ENCODE data around the gene PDLIM7.

PDLIM7 gene

GRCh38 chr5:177479774-177480173 lies 17.6 kb downstream of the PDLIM7 start:
- no peak for TF ChIP-seq CTCF (IDR thresholded peaks at IDR 0.05)
- H3K9me3 ChIP-seq (ENCODE audit: control insufficient read depth, low read length) = no peaks in the 10 kb centered on the region
- H3K27me3 ChIP-seq (ENCODE audit: control insufficient read depth, insufficient read depth, low read length) = no peaks in the 10 kb centered on the region
- no peaks in the 10 kb centered on the region for H3K79me2 ChIP-seq
- peaks cover 2% of the 10 kb centered on the region for H3K36me3 ChIP-seq (ENCODE audit: control insufficient read depth, insufficient read depth, low read length)
- peak overlapping the region; percentile 99 for H3K27ac ChIP-seq
- no peak overlapping the region for H3K4me3 ChIP-seq (ENCODE audit: low read depth, low read length)
- H3K4me2 ChIP-seq (ENCODE audit: low read length) = no peak overlapping the region
- peaks cover 31% of the 10 kb centered on the region for H3K4me1 ChIP-seq
- peak overlapping the region; percentile 41 for H3K9ac ChIP-seq
- peak overlapping the region; percentile 82 for H2AFZ ChIP-seq

- Histone ChIP-seq H3K27me3 (ENCODE audit: control insufficient read depth, insufficient read depth, low read length) (no peaks in the 10 kb centered on the region), H3K4me2 (ENCODE audit: low read length) (peak overlapping the region; percentile 28), H3K4me1 (peaks cover 33% of the 10 kb centered on the region), H3K9me3 (ENCODE audit: control insufficient read depth, low read length) (no peaks in the 10 kb centered on the region), H2AFZ (peak overlapping the region; percentile 82), H3K79me2 (no peaks in the 10 kb centered on the region), H3K27ac (peak overlapping the region; percentile 99), H3K4me3 (ENCODE audit: low read depth, low read length) (no peak overlapping the region), H3K9ac (peak overlapping the region; percentile 41), H3K36me3 (ENCODE audit: control insufficient read depth, insufficient read depth, low read length) (peaks cover 2% of the 10 kb centered on the region)
- no peak for TF ChIP-seq CTCF (IDR thresholded peaks at IDR 0.05)
Observed at GRCh38 chr5:177478711-177479646, 18.4 kb downstream of the PDLIM7 start.

GRCh38 chr5:177477701-177478477 lies 19.5 kb downstream of the PDLIM7 start:
- no peak for TF ChIP-seq CTCF (IDR thresholded peaks at IDR 0.05)
- Histone ChIP-seq H2AFZ (no peak overlapping the region), H3K4me1 (peaks cover 33% of the 10 kb centered on the region), H3K27me3 (ENCODE audit: control insufficient read depth, insufficient read depth, low read length) (no peaks in the 10 kb centered on the region), H3K27ac (peak overlapping the region; percentile 99), H3K36me3 (ENCODE audit: control insufficient read depth, insufficient read depth, low read length) (peaks cover 2% of the 10 kb centered on the region), H3K4me2 (ENCODE audit: low read length) (no peak overlapping the region), H3K9me3 (ENCODE audit: control insufficient read depth, low read length) (no peaks in the 10 kb centered on the region), H3K79me2 (no peaks in the 10 kb centered on the region), H3K9ac (no peak overlapping the region), H3K4me3 (ENCODE audit: low read depth, low read length) (no peak overlapping the region)

GRCh38 chr5:177476531-177477233 lies 20.7 kb downstream of the PDLIM7 start:
- H3K27ac ChIP-seq = peak overlapping the region; percentile 47
- peaks cover 2% of the 10 kb centered on the region for H3K36me3 ChIP-seq (ENCODE audit: control insufficient read depth, insufficient read depth, low read length)
- no peaks in the 10 kb centered on the region for H3K9me3 ChIP-seq (ENCODE audit: control insufficient read depth, low read length)
- no peak overlapping the region for H3K4me3 ChIP-seq (ENCODE audit: low read depth, low read length)
- H2AFZ ChIP-seq = no peak overlapping the region
- H3K4me2 ChIP-seq (ENCODE audit: low read length) = no peak overlapping the region
- H3K27me3 ChIP-seq (ENCODE audit: control insufficient read depth, insufficient read depth, low read length) = no peaks in the 10 kb centered on the region
- H3K79me2 ChIP-seq = peaks cover 11% of the 10 kb centered on the region
- H3K9ac ChIP-seq = no peak overlapping the region
- peaks cover 43% of the 10 kb centered on the region for H3K4me1 ChIP-seq
- no peak for TF ChIP-seq CTCF (IDR thresholded peaks at IDR 0.05)
